HEK293 (cell line): Measurements from ENCODE around the gene ZFHX3.

Experiments
- GLIS1 ChIP-seq: fragments of 450-650 bp; formaldehyde crosslinking; IDR thresholded peaks from 2 replicates; pipeline ENCODE4 v1.5.1; 2016; ENCODE audit warnings: missing biosample characterization, missing genetic modification characterization
- KLF1 ChIP-seq: fragments of 450-650 bp; formaldehyde crosslinking; IDR thresholded peaks from 2 replicates; pipeline ENCODE4 v1.5.1; 2016; ENCODE audit warnings: missing biosample characterization, missing genetic modification characterization
- KLF8 ChIP-seq: fragments of 450-650 bp; formaldehyde crosslinking; IDR thresholded peaks from 2 replicates; pipeline ENCODE4 v1.5.1; 2016; ENCODE audit warnings: missing biosample characterization, missing genetic modification characterization
- TRIM28 ChIP-seq: IDR thresholded peaks from 2 replicates; pipeline ENCODE4 v1.6.1; 2011; ENCODE audit warnings: low read length, control low read depth, borderline replicate concordance
- YY2 ChIP-seq: fragments of 450-650 bp; formaldehyde crosslinking; IDR thresholded peaks from 2 replicates; pipeline ENCODE4 v1.5.1; 2016; ENCODE audit warnings: missing biosample characterization, missing genetic modification characterization
- ZBTB48 ChIP-seq: fragments of 450-650 bp; formaldehyde crosslinking; IDR thresholded peaks from 2 replicates; pipeline ENCODE4 v1.5.1; 2016; ENCODE audit warnings: missing biosample characterization, missing genetic modification characterization
- ZNF114 ChIP-seq: fragments of 450-650 bp; formaldehyde crosslinking; IDR thresholded peaks from 2 replicates; pipeline ENCODE4 v1.5.0; 2017; ENCODE audit warnings: missing biosample characterization, missing genetic modification characterization
- ZNF133 ChIP-seq: fragments of 450-650 bp; formaldehyde crosslinking; IDR thresholded peaks from 2 replicates; pipeline ENCODE4 v1.5.1; 2016; ENCODE audit warnings: missing biosample characterization, missing genetic modification characterization
- ZNF16 ChIP-seq: fragments of 450-650 bp; formaldehyde crosslinking; IDR thresholded peaks from 2 replicates; pipeline ENCODE4 v1.5.1; 2016; ENCODE audit warnings: low read depth, missing biosample characterization, missing genetic modification characterization
- ZNF202 ChIP-seq: fragments of 450-650 bp; formaldehyde crosslinking; IDR thresholded peaks from 2 replicates; pipeline ENCODE4 v1.5.1; 2016; ENCODE audit warnings: missing biosample characterization, missing genetic modification characterization, borderline replicate concordance
- ZNF214 ChIP-seq: fragments of 450-650 bp; formaldehyde crosslinking; IDR thresholded peaks from 2 replicates; pipeline ENCODE4 v1.5.1; 2017; ENCODE audit warnings: missing biosample characterization, mild to moderate bottlenecking, missing genetic modification characterization, borderline replicate concordance
- ZNF266 ChIP-seq: fragments of 450-650 bp; formaldehyde crosslinking; IDR thresholded peaks from 2 replicates; pipeline ENCODE4 v1.5.1; 2016; ENCODE audit warnings: missing biosample characterization, missing genetic modification characterization, low read depth
- ZNF311 ChIP-seq: fragments of 450-650 bp; formaldehyde crosslinking; IDR thresholded peaks from 2 replicates; pipeline ENCODE4 v1.5.1; 2017; ENCODE audit warnings: missing biosample characterization, missing genetic modification characterization, borderline replicate concordance
- ZNF335 ChIP-seq: fragments of 450-650 bp; formaldehyde crosslinking; conservative IDR thresholded peaks from 2 replicates; pipeline ENCODE4 v1.5.1; 2016; ENCODE audit warnings: missing biosample characterization, missing genetic modification characterization
- ZNF473 ChIP-seq: fragments of 450-650 bp; formaldehyde crosslinking; IDR thresholded peaks from 2 replicates; pipeline ENCODE4 v1.5.1; 2017; ENCODE audit warnings: missing biosample characterization, missing genetic modification characterization
- ZNF558 ChIP-seq: fragments of 450-650 bp; formaldehyde crosslinking; IDR thresholded peaks from 2 replicates; pipeline ENCODE4 v1.5.1; 2016; ENCODE audit warnings: missing biosample characterization, missing genetic modification characterization
- ZNF561 ChIP-seq: fragments of 450-650 bp; IDR thresholded peaks from 2 replicates; pipeline ENCODE4 v1.5.1; 2018; ENCODE audit warnings: missing biosample characterization, missing genetic modification characterization, borderline replicate concordance
- ZNF585B ChIP-seq: fragments of 450-650 bp; formaldehyde crosslinking; IDR thresholded peaks from 2 replicates; pipeline ENCODE4 v1.5.1; 2016; ENCODE audit warnings: missing biosample characterization, missing genetic modification characterization
- ZNF792 ChIP-seq: fragments of 450-650 bp; formaldehyde crosslinking; IDR thresholded peaks from 2 replicates; pipeline ENCODE4 v1.5.1; 2016; ENCODE audit warnings: missing biosample characterization, missing genetic modification characterization
- TF ChIP-seq, protein P1 (sequence below): fragments of 450-650 bp; formaldehyde crosslinking; IDR thresholded peaks from 2 replicates; pipeline ENCODE4; 2016; ENCODE audit warnings: missing biosample characterization, missing genetic modification characterization
- TF ChIP-seq, protein P2 (sequence below): fragments of 450-650 bp; formaldehyde crosslinking; IDR thresholded peaks from 2 replicates; pipeline ENCODE4 v1.5.1; 2016; ENCODE audit warnings: missing biosample characterization, missing genetic modification characterization
- TF ChIP-seq, protein P3 (sequence below): fragments of 450-650 bp; formaldehyde crosslinking; IDR thresholded peaks from 2 replicates; pipeline ENCODE4 v1.5.1; 2016; ENCODE audit warnings: missing biosample characterization, missing genetic modification characterization
- TF ChIP-seq, protein P4 (sequence below): fragments of 450-650 bp; formaldehyde crosslinking; IDR thresholded peaks from 2 replicates; pipeline ENCODE4 v1.5.1; 2016; ENCODE audit warnings: missing biosample characterization, missing genetic modification characterization
- TF ChIP-seq, protein P5 (sequence below): fragments of 450-650 bp; formaldehyde crosslinking; IDR thresholded peaks from 2 replicates; pipeline ENCODE4 v1.5.1; 2016; ENCODE audit warnings: missing biosample characterization, missing genetic modification characterization, borderline replicate concordance

The ZFHX3 gene

DNA sequence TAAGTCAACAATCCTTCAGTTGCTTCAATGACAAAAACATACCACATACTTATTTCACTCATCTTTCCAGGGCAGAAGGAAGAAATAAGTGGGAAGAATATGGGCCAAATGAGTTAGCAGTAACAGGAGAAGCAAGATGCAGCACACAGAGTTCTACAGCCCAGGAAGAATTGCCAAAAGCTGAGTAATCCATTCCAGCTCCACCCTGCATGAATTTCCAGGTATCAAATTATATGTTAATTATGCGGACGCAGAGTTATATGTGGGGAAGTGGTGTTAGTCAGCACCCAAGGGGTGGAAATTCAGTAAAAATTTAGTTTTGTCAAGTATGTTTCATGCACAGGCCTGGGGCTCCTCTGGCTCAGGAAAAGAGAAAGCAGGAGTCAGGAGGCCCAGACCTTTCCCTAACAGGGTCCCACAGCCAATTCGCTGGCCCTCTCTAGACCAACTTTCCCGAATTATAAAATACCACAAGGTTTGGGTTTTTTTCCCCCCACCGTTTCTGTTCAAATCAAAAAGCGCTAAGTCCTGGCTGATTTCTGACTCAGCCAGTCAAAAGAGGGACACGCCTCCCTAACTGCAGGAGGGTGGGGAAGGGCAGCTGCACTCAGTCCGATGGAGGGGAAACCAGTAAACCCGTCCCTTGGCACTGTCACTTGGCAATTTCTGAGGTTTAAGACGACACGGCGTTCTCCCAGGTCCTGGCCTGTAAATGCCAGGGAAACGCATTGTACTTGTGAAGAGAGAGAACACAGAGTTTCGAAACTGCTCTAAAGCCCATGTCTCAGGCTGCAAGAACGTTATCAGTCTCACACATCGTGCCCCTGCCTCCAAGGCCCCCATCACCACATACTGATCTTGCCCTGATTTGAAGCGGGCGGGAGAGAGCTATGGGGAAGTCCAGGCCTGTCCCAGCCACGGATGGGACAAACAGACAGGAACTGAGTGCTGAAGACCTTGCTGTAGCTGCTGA lies 58.1 kb downstream of the ZFHX3 start (continued):
- TF ChIP-seq ZNF114 (tag by site-specific recombination) (no peak), TRIM28 (no peak), ZNF133 (no peak), GLIS1 (tag by site-specific recombination) (0 out of 2 replicates have a peak, but pooled peaks have one; percentile 12), KLF1 (tag by site-specific recombination) (peak; percentile 29; the same call in 1 of the 2 replicates), ZNF335 (tag by site-specific recombination) (0 out of 2 replicates have a peak, but pooled peaks have one; percentile 22), ZNF16 (no peak), ZNF266 (tag by site-specific recombination) (no peak), ZNF561 (peak; percentile 32; the same call in 1 of the 2 replicates), ZNF311 (no peak), ZNF202 (tag by site-specific recombination) (no peak), YY2 (tag by site-specific recombination) (no peak), KLF8 (tag by site-specific recombination) (no peak), ZNF792 (tag by site-specific recombination) (no peak), ZNF558 (tag by site-specific recombination) (no peak), ZNF585B (tag by site-specific recombination) (no peak), ZBTB48 (tag by site-specific recombination) (peak; percentile 48; the same call in 1 of the 2 replicates), ZNF214 (no peak), ZNF473 (tag by site-specific recombination) (no peak)
- TF ChIP-seq, protein P1, sequence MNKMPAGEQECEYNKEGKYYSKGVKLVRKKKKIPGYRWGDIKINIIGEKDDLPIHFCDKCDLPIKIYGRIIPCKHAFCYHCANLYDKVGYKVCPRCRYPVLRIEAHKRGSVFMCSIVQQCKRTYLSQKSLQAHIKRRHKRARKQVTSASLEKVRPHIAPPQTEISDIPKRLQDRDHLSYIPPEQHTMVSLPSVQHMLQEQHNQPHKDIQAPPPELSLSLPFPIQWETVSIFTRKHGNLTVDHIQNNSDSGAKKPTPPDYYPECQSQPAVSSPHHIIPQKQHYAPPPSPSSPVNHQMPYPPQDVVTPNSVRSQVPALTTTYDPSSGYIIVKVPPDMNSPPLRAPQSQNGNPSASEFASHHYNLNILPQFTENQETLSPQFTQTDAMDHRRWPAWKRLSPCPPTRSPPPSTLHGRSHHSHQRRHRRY (tag by site-specific recombination), result no peak
- TF ChIP-seq, protein P2, sequence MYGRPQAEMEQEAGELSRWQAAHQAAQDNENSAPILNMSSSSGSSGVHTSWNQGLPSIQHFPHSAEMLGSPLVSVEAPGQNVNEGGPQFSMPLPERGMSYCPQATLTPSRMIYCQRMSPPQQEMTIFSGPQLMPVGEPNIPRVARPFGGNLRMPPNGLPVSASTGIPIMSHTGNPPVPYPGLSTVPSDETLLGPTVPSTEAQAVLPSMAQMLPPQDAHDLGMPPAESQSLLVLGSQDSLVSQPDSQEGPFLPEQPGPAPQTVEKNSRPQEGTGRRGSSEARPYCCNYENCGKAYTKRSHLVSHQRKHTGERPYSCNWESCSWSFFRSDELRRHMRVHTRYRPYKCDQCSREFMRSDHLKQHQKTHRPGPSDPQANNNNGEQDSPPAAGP (tag by site-specific recombination), result no peak
- TF ChIP-seq, protein P3, sequence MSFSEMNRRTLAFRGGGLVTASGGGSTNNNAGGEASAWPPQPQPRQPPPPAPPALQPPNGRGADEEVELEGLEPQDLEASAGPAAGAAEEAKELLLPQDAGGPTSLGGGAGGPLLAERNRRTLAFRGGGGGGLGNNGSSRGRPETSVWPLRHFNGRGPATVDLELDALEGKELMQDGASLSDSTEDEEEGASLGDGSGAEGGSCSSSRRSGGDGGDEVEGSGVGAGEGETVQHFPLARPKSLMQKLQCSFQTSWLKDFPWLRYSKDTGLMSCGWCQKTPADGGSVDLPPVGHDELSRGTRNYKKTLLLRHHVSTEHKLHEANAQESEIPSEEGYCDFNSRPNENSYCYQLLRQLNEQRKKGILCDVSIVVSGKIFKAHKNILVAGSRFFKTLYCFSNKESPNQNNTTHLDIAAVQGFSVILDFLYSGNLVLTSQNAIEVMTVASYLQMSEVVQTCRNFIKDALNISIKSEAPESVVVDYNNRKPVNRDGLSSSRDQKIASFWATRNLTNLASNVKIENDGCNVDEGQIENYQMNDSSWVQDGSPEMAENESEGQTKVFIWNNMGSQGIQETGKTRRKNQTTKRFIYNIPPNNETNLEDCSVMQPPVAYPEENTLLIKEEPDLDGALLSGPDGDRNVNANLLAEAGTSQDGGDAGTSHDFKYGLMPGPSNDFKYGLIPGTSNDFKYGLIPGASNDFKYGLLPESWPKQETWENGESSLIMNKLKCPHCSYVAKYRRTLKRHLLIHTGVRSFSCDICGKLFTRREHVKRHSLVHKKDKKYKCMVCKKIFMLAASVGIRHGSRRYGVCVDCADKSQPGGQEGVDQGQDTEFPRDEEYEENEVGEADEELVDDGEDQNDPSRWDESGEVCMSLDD (tag by site-specific recombination), result no peak
- TF ChIP-seq, protein P4, sequence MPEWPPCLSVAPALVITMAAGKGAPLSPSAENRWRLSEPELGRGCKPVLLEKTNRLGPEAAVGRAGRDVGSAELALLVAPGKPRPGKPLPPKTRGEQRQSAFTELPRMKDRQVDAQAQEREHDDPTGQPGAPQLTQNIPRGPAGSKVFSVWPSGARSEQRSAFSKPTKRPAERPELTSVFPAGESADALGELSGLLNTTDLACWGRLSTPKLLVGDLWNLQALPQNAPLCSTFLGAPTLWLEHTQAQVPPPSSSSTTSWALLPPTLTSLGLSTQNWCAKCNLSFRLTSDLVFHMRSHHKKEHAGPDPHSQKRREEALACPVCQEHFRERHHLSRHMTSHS (tag by site-specific recombination), result no peak
- TF ChIP-seq, protein P5, sequence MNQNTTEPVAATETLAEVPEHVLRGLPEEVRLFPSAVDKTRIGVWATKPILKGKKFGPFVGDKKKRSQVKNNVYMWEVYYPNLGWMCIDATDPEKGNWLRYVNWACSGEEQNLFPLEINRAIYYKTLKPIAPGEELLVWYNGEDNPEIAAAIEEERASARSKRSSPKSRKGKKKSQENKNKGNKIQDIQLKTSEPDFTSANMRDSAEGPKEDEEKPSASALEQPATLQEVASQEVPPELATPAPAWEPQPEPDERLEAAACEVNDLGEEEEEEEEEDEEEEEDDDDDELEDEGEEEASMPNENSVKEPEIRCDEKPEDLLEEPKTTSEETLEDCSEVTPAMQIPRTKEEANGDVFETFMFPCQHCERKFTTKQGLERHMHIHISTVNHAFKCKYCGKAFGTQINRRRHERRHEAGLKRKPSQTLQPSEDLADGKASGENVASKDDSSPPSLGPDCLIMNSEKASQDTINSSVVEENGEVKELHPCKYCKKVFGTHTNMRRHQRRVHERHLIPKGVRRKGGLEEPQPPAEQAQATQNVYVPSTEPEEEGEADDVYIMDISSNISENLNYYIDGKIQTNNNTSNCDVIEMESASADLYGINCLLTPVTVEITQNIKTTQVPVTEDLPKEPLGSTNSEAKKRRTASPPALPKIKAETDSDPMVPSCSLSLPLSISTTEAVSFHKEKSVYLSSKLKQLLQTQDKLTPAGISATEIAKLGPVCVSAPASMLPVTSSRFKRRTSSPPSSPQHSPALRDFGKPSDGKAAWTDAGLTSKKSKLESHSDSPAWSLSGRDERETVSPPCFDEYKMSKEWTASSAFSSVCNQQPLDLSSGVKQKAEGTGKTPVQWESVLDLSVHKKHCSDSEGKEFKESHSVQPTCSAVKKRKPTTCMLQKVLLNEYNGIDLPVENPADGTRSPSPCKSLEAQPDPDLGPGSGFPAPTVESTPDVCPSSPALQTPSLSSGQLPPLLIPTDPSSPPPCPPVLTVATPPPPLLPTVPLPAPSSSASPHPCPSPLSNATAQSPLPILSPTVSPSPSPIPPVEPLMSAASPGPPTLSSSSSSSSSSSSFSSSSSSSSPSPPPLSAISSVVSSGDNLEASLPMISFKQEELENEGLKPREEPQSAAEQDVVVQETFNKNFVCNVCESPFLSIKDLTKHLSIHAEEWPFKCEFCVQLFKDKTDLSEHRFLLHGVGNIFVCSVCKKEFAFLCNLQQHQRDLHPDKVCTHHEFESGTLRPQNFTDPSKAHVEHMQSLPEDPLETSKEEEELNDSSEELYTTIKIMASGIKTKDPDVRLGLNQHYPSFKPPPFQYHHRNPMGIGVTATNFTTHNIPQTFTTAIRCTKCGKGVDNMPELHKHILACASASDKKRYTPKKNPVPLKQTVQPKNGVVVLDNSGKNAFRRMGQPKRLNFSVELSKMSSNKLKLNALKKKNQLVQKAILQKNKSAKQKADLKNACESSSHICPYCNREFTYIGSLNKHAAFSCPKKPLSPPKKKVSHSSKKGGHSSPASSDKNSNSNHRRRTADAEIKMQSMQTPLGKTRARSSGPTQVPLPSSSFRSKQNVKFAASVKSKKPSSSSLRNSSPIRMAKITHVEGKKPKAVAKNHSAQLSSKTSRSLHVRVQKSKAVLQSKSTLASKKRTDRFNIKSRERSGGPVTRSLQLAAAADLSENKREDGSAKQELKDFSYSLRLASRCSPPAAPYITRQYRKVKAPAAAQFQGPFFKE (tag by site-specific recombination), result no peak
